Adipocyte (in vitro differentiated cells): ENCODE data around the gene PARD3B.

ENCODE experiments used
- DNase-seq: peaks from one replicate; pipeline ENCODE4 v3.0.0-alpha.2; 2015; ENCODE audit warnings: low read depth
- H3K27me3 ChIP-seq: replicated peaks from 2 replicates; pipeline ENCODE4 v1.7.0; 2013; ENCODE audit warnings: mild to moderate bottlenecking, low read length, moderate library complexity; ENCODE audit not compliant: control insufficient read depth, insufficient read depth
- H3K36me3 ChIP-seq: 2 replicates; pipeline ENCODE4 v1.7.0; 2013; ENCODE audit warnings: low read length, mild to moderate bottlenecking, moderate library complexity; ENCODE audit not compliant: control insufficient read depth, insufficient read depth, severe bottlenecking
- H3K4me1 ChIP-seq: 2 replicates; pipeline ENCODE4 v1.7.0; 2013; ENCODE audit warnings: mild to moderate bottlenecking, low read length, moderate library complexity; ENCODE audit not compliant: control insufficient read depth, insufficient read depth
- H3K4me3 ChIP-seq: 2 replicates; pipeline ENCODE4 v1.7.0; 2013; ENCODE audit warnings: mild to moderate bottlenecking, low read length, moderate library complexity
- H3K9ac ChIP-seq: 2 replicates; pipeline ENCODE4 v1.7.0; 2013; ENCODE audit warnings: mild to moderate bottlenecking, low read length, moderate library complexity
- H3K9me3 ChIP-seq: 2 replicates; pipeline ENCODE4 v1.7.0; 2013; ENCODE audit warnings: mild to moderate bottlenecking, low read length, moderate library complexity; ENCODE audit not compliant: control insufficient read depth

Gene PARD3B

GRCh38 chr2:204737296-204737695, 192.0 kb downstream of the PARD3B start:
- Histone ChIP-seq H3K9ac (no peak overlapping the region), H3K27me3 (no peaks in the 10 kb centered on the region), H3K9me3 (peaks cover 2% of the 10 kb centered on the region), H3K36me3 (no peaks in the 10 kb centered on the region), H3K4me3 (no peak overlapping the region), H3K4me1 (peaks cover 6% of the 10 kb centered on the region)
- DNase-seq, result no peak

- DNase-seq, result peak; percentile 41
- peaks cover 2% of the 10 kb centered on the region for H3K9me3 ChIP-seq
- H3K4me3 ChIP-seq, result no peak overlapping the region
- H3K9ac ChIP-seq, result no peak overlapping the region
- H3K27me3 ChIP-seq, result no peaks in the 10 kb centered on the region
- no peaks in the 10 kb centered on the region for H3K4me1 ChIP-seq
- no peaks in the 10 kb centered on the region for H3K36me3 ChIP-seq
These were observed 193.4 kb downstream of the PARD3B start for GRCh38 chr2:204738721-204739120.

GRCh38 chr2:204743393-204743960, 198.2 kb downstream of the PARD3B start:
- Histone ChIP-seq H3K36me3 (no peaks in the 10 kb centered on the region), H3K27me3 (no peaks in the 10 kb centered on the region), H3K4me1 (peaks cover under 1% of the 10 kb centered on the region), H3K4me3 (no peak overlapping the region), H3K9me3 (peaks cover 2% of the 10 kb centered on the region), H3K9ac (no peak overlapping the region)
- no peak for DNase-seq

GRCh38 chr2:204744506-204744905, 199.2 kb downstream of the PARD3B start:
- H3K36me3 ChIP-seq, result no peaks in the 10 kb centered on the region
- DNase-seq, result no peak
- no peak overlapping the region for H3K9ac ChIP-seq
- H3K4me3 ChIP-seq, result no peak overlapping the region
- H3K9me3 ChIP-seq, result peaks cover 2% of the 10 kb centered on the region
- peaks cover 9% of the 10 kb centered on the region for H3K4me1 ChIP-seq
- H3K27me3 ChIP-seq, result no peaks in the 10 kb centered on the region

GRCh38 chr2:204748286-204748685, 203.0 kb downstream of the PARD3B start:
- H3K4me1 ChIP-seq, result peaks cover 22% of the 10 kb centered on the region
- H3K9me3 ChIP-seq, result no peaks in the 10 kb centered on the region
- no peak for DNase-seq

GRCh38 chr2:204749319-204749718, 204.0 kb downstream of the PARD3B start:
- Histone ChIP-seq H3K36me3 (no peaks in the 10 kb centered on the region), H3K9ac (no peak overlapping the region), H3K4me3 (peak overlapping the region; percentile 65), H3K9me3 (no peaks in the 10 kb centered on the region), H3K27me3 (no peaks in the 10 kb centered on the region), H3K4me1 (peaks cover 26% of the 10 kb centered on the region)
- DNase-seq, result peak; percentile 47

More at GRCh38 chr2:204748286-204748685, 203.0 kb downstream of the PARD3B start:
- no peaks in the 10 kb centered on the region for H3K36me3 ChIP-seq
- no peaks in the 10 kb centered on the region for H3K27me3 ChIP-seq
- H3K9ac ChIP-seq, result no peak overlapping the region
- no peak overlapping the region for H3K4me3 ChIP-seq

GRCh38 chr2:204750389-204750788, 205.1 kb downstream of the PARD3B start:
- no peak for DNase-seq
- peaks cover 27% of the 10 kb centered on the region for H3K4me1 ChIP-seq
- no peaks in the 10 kb centered on the region for H3K27me3 ChIP-seq
- no peak overlapping the region for H3K9ac ChIP-seq
- H3K36me3 ChIP-seq, result no peaks in the 10 kb centered on the region
- H3K4me3 ChIP-seq, result no peak overlapping the region
- H3K9me3 ChIP-seq, result no peaks in the 10 kb centered on the region

- Histone ChIP-seq H3K4me3 (no peak overlapping the region), H3K9ac (no peak overlapping the region), H3K4me1 (peaks cover 27% of the 10 kb centered on the region), H3K36me3 (no peaks in the 10 kb centered on the region), H3K27me3 (no peaks in the 10 kb centered on the region), H3K9me3 (no peaks in the 10 kb centered on the region)
- DNase-seq, result no peak
These were observed 206.2 kb downstream of the PARD3B start for GRCh38 chr2:204751472-204751871.

- H3K9me3 ChIP-seq, result no peaks in the 10 kb centered on the region
- H3K36me3 ChIP-seq, result no peaks in the 10 kb centered on the region
- peak; percentile 76 for DNase-seq
- H3K4me3 ChIP-seq, result no peak overlapping the region
- H3K9ac ChIP-seq, result no peak overlapping the region
- H3K4me1 ChIP-seq, result peaks cover 23% of the 10 kb centered on the region
- H3K27me3 ChIP-seq, result no peaks in the 10 kb centered on the region
These were observed 208.6 kb downstream of the PARD3B start for GRCh38 chr2:204753841-204754240.

- Histone ChIP-seq H3K27me3 (no peaks in the 10 kb centered on the region), H3K9ac (no peak overlapping the region), H3K4me1 (peaks cover 14% of the 10 kb centered on the region), H3K9me3 (no peaks in the 10 kb centered on the region), H3K36me3 (no peaks in the 10 kb centered on the region), H3K4me3 (no peak overlapping the region)
- DNase-seq, result no peak
These were observed 209.6 kb downstream of the PARD3B start for GRCh38 chr2:204754898-204755297.

- Histone ChIP-seq H3K4me3 (no peak overlapping the region), H3K27me3 (no peaks in the 10 kb centered on the region), H3K4me1 (peaks cover 5% of the 10 kb centered on the region), H3K9ac (no peak overlapping the region), H3K36me3 (no peaks in the 10 kb centered on the region), H3K9me3 (peaks cover 19% of the 10 kb centered on the region)
- DNase-seq, result no peak
These were observed 218.9 kb downstream of the PARD3B start for GRCh38 chr2:204763974-204764703.
